Upper lobe of left lung (tissue), 4 donors: ENCODE data around the gene ZNF283.

Experiments used
- CTCF ChIP-seq, 6 experiments: fragments of 450-650 bp in 4 of 6; fragments of 200-600 bp in 2 of 6; sonication (generic) in 2 of 6; IDR thresholded peaks; one replicate each; pipeline ENCODE4 v1.5.1; 2016 to 2019; ENCODE audit warnings: antibody characterized with exemption in 6 of 6
- POLR2A ChIP-seq, 4 donors: fragments of 450-650 bp; IDR thresholded peaks; one replicate each; pipeline ENCODE4 v1.5.1; 2016 to 2017; ENCODE audit warnings: antibody characterized with exemption in 4 of 4, mild to moderate bottlenecking in 2 of 4
- POLR2AphosphoS5 ChIP-seq, 2 donors: sonication (generic); formaldehyde crosslinking; IDR thresholded peaks; one replicate each; pipeline ENCODE4 v1.5.1; 2017; ENCODE audit warnings: antibody characterized with exemption in 2 of 2

GRCh38 chr19:43814663-43815352 is 12.3 kb upstream of the ZNF283 start:
- TF ChIP-seq POLR2AphosphoS5 (IDR thresholded peaks at IDR 0.05) (no peak), CTCF (IDR thresholded peaks at IDR 0.05) (no peak), POLR2A (IDR thresholded peaks at IDR 0.05) (no peak)
